Vagina (tissue), 2 donors: ENCODE measurements around the gene KCNK2.

Source experiments
- CTCF ChIP-seq, 3 experiments: fragments of 450-650 bp in 2 of 3; fragments of 200-600 bp in 1 of 3; sonication (generic) in 1 of 3; IDR thresholded peaks; one replicate each; pipeline ENCODE4 v1.5.1; 2017 to 2019; ENCODE audit warnings: antibody characterized with exemption in 3 of 3, mild to moderate bottlenecking in 2 of 3, moderate library complexity in 2 of 3
- POLR2A ChIP-seq, 2 donors: fragments of 450-650 bp; IDR thresholded peaks; one replicate each; pipeline ENCODE4 v1.6.1; 2017; ENCODE audit warnings: antibody characterized with exemption in 2 of 2, mild to moderate bottlenecking in 2 of 2, moderate library complexity in 2 of 2

- no peak for TF ChIP-seq CTCF (IDR thresholded peaks at IDR 0.05)
- no peak for TF ChIP-seq POLR2A (IDR thresholded peaks at IDR 0.05)
Observed at GRCh38 chr1:215064327-215064726, 18.2 kb upstream of the KCNK2 start.
